Osteocyte (in vitro differentiated cells): ENCODE results near the gene KIF2C. TPM values are rescaled to one million over a fixed set of nuclear protein-coding genes. Genes with fewer than 3 reads are reported as not detected.
"Not testable (repeated sequence)": the region's sequence is repeated elsewhere in the genome, so short reads cannot be mapped to it uniquely, and the experiment has no call there.

Experiments
- DNase-seq: peaks from one replicate; pipeline ENCODE4 v3.0.0; 2021; ENCODE audit warnings: mixed read lengths; ENCODE audit not compliant: unreplicated experiment; ENCODE audit errors: extremely low spot score
- H3K27ac Mint-ChIP-seq: one replicate; pipeline ENCODE4 v1.8.0; 2021; ENCODE audit warnings: mild to moderate bottlenecking, mixed read lengths; ENCODE audit not compliant: unreplicated experiment
- H3K27me3 Mint-ChIP-seq: one replicate; pipeline ENCODE4 v1.8.0; 2021; ENCODE audit warnings: mixed read lengths; ENCODE audit not compliant: unreplicated experiment
- H3K36me3 Mint-ChIP-seq: one replicate; pipeline ENCODE4 v1.8.0; 2021; ENCODE audit warnings: mixed read lengths; ENCODE audit not compliant: unreplicated experiment
- H3K4me1 Mint-ChIP-seq: one replicate; pipeline ENCODE4 v1.8.0; 2021; ENCODE audit warnings: mixed read lengths; ENCODE audit not compliant: unreplicated experiment
- H3K4me3 Mint-ChIP-seq: one replicate; pipeline ENCODE4 v1.8.0; 2021; ENCODE audit warnings: mild to moderate bottlenecking, moderate library complexity, mixed read lengths; ENCODE audit not compliant: unreplicated experiment
- H3K9me3 Mint-ChIP-seq: one replicate; pipeline ENCODE4 v1.8.0; 2021; ENCODE audit warnings: mixed read lengths; ENCODE audit not compliant: unreplicated experiment
- CTCF ChIP-seq: fragments of 200-600 bp; sonication (generic); IDR thresholded peaks from 2 replicates; pipeline ENCODE4 v1.5.0; 2021; ENCODE audit warnings: antibody characterized with exemption, mild to moderate bottlenecking, moderate library complexity
- total RNA-seq: library from RNA; stranded (reverse); gene quantifications from 2 replicates; pipeline ENCODE4 v1.2.1, GENCODE V29; 2021

The KIF2C gene
- total RNA-seq, 1 donor from 2014 or later, result 7.5 TPM

- peaks cover 2% of the 10 kb centered on the region for H3K4me1 Mint-ChIP-seq
- no peak for DNase-seq
- H3K9me3 Mint-ChIP-seq, result no peaks in the 10 kb centered on the region
- H3K36me3 Mint-ChIP-seq, result no peaks in the 10 kb centered on the region
- no peak overlapping the region for H3K27ac Mint-ChIP-seq
- H3K4me3 Mint-ChIP-seq, result no peak overlapping the region
- H3K27me3 Mint-ChIP-seq, result peaks cover 8% of the 10 kb centered on the region
- TF ChIP-seq CTCF, result no peak
These were observed 43.5 kb upstream of the KIF2C start for GRCh38 chr1:44696101-44696500.

- no peak for TF ChIP-seq CTCF
- H3K36me3 Mint-ChIP-seq, result no peaks in the 10 kb centered on the region
- no peak overlapping the region for H3K27ac Mint-ChIP-seq
- no peak for DNase-seq
- H3K27me3 Mint-ChIP-seq, result peaks cover 2% of the 10 kb centered on the region
- no peaks in the 10 kb centered on the region for H3K9me3 Mint-ChIP-seq
- H3K4me3 Mint-ChIP-seq, result no peak overlapping the region
- peaks cover 2% of the 10 kb centered on the region for H3K4me1 Mint-ChIP-seq
These were observed 42.8 kb upstream of the KIF2C start for GRCh38 chr1:44696789-44697345.

- H3K36me3 Mint-ChIP-seq, result no peaks in the 10 kb centered on the region
- no peak for TF ChIP-seq CTCF
- H3K4me1 Mint-ChIP-seq, result peaks cover 2% of the 10 kb centered on the region
- DNase-seq, result no peak
- no peak overlapping the region for H3K4me3 Mint-ChIP-seq
- peaks cover 2% of the 10 kb centered on the region for H3K27me3 Mint-ChIP-seq
- H3K9me3 Mint-ChIP-seq, result no peaks in the 10 kb centered on the region
- H3K27ac Mint-ChIP-seq, result no peak overlapping the region
These were observed 41.5 kb upstream of the KIF2C start for GRCh38 chr1:44698138-44698537.

- not testable (repeated sequence) for H3K27ac Mint-ChIP-seq, DNase-seq
These were observed 40.3 kb upstream of the KIF2C start for GRCh38 chr1:44699375-44699774.

GRCh38 chr1:44700573-44700972 is 39.1 kb upstream of the KIF2C start:
- H3K36me3 Mint-ChIP-seq, result no peaks in the 10 kb centered on the region
- H3K9me3 Mint-ChIP-seq, result no peaks in the 10 kb centered on the region
- peaks cover 2% of the 10 kb centered on the region for H3K27me3 Mint-ChIP-seq
- H3K27ac Mint-ChIP-seq, result no peak overlapping the region
- TF ChIP-seq CTCF, result no peak
- H3K4me1 Mint-ChIP-seq, result peaks cover 2% of the 10 kb centered on the region
- H3K4me3 Mint-ChIP-seq, result no peak overlapping the region
- no peak for DNase-seq

More at GRCh38 chr1:44699375-44699774, 40.3 kb upstream of the KIF2C start:
- not testable (repeated sequence) for H3K9me3 Mint-ChIP-seq, H3K36me3 Mint-ChIP-seq, H3K4me1 Mint-ChIP-seq, H3K4me3 Mint-ChIP-seq, H3K27me3 Mint-ChIP-seq

GRCh38 chr1:44701141-44701573 is 38.5 kb upstream of the KIF2C start:
- DNase-seq, result no peak
- H3K27me3 Mint-ChIP-seq, result peaks cover 2% of the 10 kb centered on the region
- H3K4me3 Mint-ChIP-seq, result no peak overlapping the region
- H3K36me3 Mint-ChIP-seq, result no peaks in the 10 kb centered on the region
- H3K4me1 Mint-ChIP-seq, result peaks cover 2% of the 10 kb centered on the region
- H3K9me3 Mint-ChIP-seq, result no peaks in the 10 kb centered on the region
- TF ChIP-seq CTCF, result no peak
- no peak overlapping the region for H3K27ac Mint-ChIP-seq
